ENCODE measurements around the gene DLL4. TPM values are rescaled to one million over a fixed set of nuclear protein-coding genes. Genes with fewer than 3 reads are reported as not detected.

DLL4 gene
- total and polyA plus RNA-seq, 9 donors: 2.6 to 15.7 (median 7.9) TPM

GRCh38 chr15:40974879-40975278, 45.7 kb downstream of the DLL4 start:
- H3K36me3 ChIP-seq: no peaks in the 10 kb centered on the region
- no peak overlapping the region for H3K27ac ChIP-seq
- no peaks in the 10 kb centered on the region for H3K27me3 ChIP-seq
- no peaks in the 10 kb centered on the region for H3K4me1 ChIP-seq (ENCODE audit: insufficient read depth)
- 57 to 78% (median 72%) methylated on average over 4 of the region's 4 CpGs for WGBS, 3 donors
- no peak for TF ChIP-seq EP300 (IDR thresholded peaks at IDR 0.05)
- TF ChIP-seq CTCF (IDR thresholded peaks at IDR 0.05): no peak
- TF ChIP-seq POLR2A (IDR thresholded peaks at IDR 0.05): no peak
- H3K4me3 ChIP-seq: no peak overlapping the region
- intact Hi-C loops (cut with DNase I): no loop called here
- DNase-seq: no peak
- H3K9me3 ChIP-seq: no peaks in the 10 kb centered on the region

DNA sequence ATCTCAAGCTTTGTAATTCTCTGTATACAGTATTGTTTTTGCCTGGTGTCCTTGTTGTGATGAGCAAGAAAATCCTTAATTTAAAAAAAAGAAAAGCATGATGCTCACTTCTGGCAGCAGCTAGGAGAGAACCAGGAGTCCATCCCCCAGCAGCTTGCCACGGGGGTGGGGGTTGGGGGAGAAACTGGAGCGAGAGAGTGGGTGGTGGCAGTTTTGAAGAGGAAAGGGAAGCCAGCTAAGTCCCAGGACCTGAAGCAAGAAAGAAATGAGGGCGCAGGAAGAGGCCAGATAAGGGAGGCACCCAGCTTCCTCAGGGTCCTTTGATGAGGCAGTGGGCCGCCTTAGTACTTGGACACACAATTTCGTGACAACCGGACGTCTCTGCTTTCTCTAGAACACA, 47.7 kb downstream of the DLL4 start:
- WGBS, 3 donors: 75 to 79% (median 76%) methylated on average over 7 of the region's 7 CpGs
- no peak for TF ChIP-seq POLR2A (IDR thresholded peaks at IDR 0.05)
- no peak for TF ChIP-seq EP300 (IDR thresholded peaks at IDR 0.05)
- TF ChIP-seq CTCF (IDR thresholded peaks at IDR 0.05): no peak
- no peak overlapping the region for H3K4me3 ChIP-seq
- DNase-seq: no peak
- H3K27me3 ChIP-seq: no peaks in the 10 kb centered on the region
- no peaks in the 10 kb centered on the region for H3K36me3 ChIP-seq
- H3K9me3 ChIP-seq: no peaks in the 10 kb centered on the region
- intact Hi-C loops (cut with DNase I): no loop called here
- H3K4me1 ChIP-seq (ENCODE audit: insufficient read depth): no peaks in the 10 kb centered on the region
- H3K27ac ChIP-seq: no peak overlapping the region

GRCh38 chr15:40978141-40978540, 49.0 kb downstream of the DLL4 start:
- 62 to 80% (median 70%) methylated on average over 2 of the region's 2 CpGs for WGBS, 3 donors
- H3K9me3 ChIP-seq: no peaks in the 10 kb centered on the region
- no peak overlapping the region for H3K27ac ChIP-seq
- no peak for DNase-seq
- no peaks in the 10 kb centered on the region for H3K4me1 ChIP-seq (ENCODE audit: insufficient read depth)
- no peak overlapping the region for H3K4me3 ChIP-seq
- no peaks in the 10 kb centered on the region for H3K36me3 ChIP-seq
- H3K27me3 ChIP-seq: no peaks in the 10 kb centered on the region
- intact Hi-C loops (cut with DNase I): no loop called here
- TF ChIP-seq EP300 (IDR thresholded peaks at IDR 0.05): no peak
- TF ChIP-seq POLR2A (IDR thresholded peaks at IDR 0.05): no peak
- TF ChIP-seq CTCF (IDR thresholded peaks at IDR 0.05): no peak

DNA sequence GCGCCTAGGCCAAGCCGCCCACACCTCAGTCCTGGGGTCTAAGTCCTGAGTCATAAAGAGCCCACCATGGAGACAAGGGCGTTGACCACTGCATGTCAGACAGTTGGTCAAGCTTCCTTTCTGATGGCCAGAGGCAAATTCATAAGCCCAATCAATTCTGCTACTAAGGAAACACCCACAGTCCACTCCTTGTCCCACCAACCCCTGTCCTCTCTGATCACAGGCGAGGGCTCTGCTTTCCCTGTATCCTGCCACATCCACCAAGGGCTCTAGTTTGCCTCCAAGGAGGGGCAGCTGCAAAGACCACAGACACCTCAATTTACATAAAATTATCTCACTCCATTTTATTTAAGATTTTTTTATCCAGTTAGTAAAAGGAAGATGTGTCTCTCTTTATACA, 49.4 kb downstream of the DLL4 start:
- DNase-seq: no peak
- no peaks in the 10 kb centered on the region for H3K9me3 ChIP-seq
- H3K27ac ChIP-seq: no peak overlapping the region
- no peak overlapping the region for H3K4me3 ChIP-seq
- 93 to 96% (median 94%) methylated on average over 4 of the region's 4 CpGs for WGBS, 3 donors
- intact Hi-C loops (cut with DNase I): no loop called here
- H3K27me3 ChIP-seq: no peaks in the 10 kb centered on the region
- H3K4me1 ChIP-seq (ENCODE audit: insufficient read depth): no peaks in the 10 kb centered on the region
- no peaks in the 10 kb centered on the region for H3K36me3 ChIP-seq
- TF ChIP-seq EP300 (IDR thresholded peaks at IDR 0.05): no peak
- no peak for TF ChIP-seq CTCF (IDR thresholded peaks at IDR 0.05)
- TF ChIP-seq POLR2A (IDR thresholded peaks at IDR 0.05): no peak

- 76 to 81% (median 79%) methylated on average over 3 of the region's 3 CpGs for WGBS, 3 donors
- H3K36me3 ChIP-seq: no peaks in the 10 kb centered on the region
Measured at GRCh38 chr15:40981186-40981585, 52.0 kb downstream of the DLL4 start.

More at GRCh38 chr15:40981186-40981585, 52.0 kb downstream of the DLL4 start:
- H3K27ac ChIP-seq: no peak overlapping the region
- DNase-seq: no peak
- no peaks in the 10 kb centered on the region for H3K4me1 ChIP-seq (ENCODE audit: insufficient read depth)
- no peaks in the 10 kb centered on the region for H3K9me3 ChIP-seq
- intact Hi-C loops (cut with DNase I): no loop called here
- H3K4me3 ChIP-seq: no peak overlapping the region
- no peaks in the 10 kb centered on the region for H3K27me3 ChIP-seq
- TF ChIP-seq CTCF (IDR thresholded peaks at IDR 0.05) (no peak), POLR2A (IDR thresholded peaks at IDR 0.05) (no peak), EP300 (IDR thresholded peaks at IDR 0.05) (no peak)

Measured in ovary (tissue), 9 donors.